ENCODE data around the gene BNIP2. TPM values are rescaled to one million over a fixed set of nuclear protein-coding genes. Genes with fewer than 3 reads are reported as not detected.

BNIP2 gene
- total RNA-seq, 4 donors from 2014 or later = 84.3 to 147 (median 123) TPM

DNA sequence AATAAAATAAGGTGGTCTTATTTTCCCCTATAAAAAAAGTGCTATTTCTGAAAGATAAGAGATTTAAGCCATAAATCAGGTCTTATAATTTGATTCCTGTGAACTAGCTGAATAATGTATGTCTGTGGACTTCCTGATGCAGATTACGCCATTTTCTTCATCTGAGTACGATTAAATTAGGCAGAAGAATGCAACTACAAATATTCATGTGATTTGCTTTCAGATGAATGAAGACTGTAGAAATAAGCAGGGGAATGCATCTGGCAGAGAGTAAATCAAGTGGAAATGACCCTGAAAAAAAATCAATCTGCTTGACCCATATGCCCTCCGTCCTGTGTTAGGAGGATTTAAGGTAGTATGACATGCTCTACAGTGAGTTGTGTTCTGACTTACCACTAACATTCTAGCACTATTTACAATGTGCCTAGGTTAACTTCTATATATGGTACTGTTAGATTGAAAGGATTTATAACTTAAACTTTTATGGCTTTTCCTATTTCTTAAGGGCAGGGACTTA is 14.7 kb downstream of the BNIP2 start:
- intact Hi-C loops (cut with DNase I; ENCODE audit: low total_unique reads) = no loop called here
- no peak overlapping the region for H3K4me3 ChIP-seq (ENCODE audit: low read depth, poor library complexity, severe bottlenecking)
- no peak for TF ChIP-seq POLR2A (IDR thresholded peaks at IDR 0.05)
- TF ChIP-seq, protein P1, sequence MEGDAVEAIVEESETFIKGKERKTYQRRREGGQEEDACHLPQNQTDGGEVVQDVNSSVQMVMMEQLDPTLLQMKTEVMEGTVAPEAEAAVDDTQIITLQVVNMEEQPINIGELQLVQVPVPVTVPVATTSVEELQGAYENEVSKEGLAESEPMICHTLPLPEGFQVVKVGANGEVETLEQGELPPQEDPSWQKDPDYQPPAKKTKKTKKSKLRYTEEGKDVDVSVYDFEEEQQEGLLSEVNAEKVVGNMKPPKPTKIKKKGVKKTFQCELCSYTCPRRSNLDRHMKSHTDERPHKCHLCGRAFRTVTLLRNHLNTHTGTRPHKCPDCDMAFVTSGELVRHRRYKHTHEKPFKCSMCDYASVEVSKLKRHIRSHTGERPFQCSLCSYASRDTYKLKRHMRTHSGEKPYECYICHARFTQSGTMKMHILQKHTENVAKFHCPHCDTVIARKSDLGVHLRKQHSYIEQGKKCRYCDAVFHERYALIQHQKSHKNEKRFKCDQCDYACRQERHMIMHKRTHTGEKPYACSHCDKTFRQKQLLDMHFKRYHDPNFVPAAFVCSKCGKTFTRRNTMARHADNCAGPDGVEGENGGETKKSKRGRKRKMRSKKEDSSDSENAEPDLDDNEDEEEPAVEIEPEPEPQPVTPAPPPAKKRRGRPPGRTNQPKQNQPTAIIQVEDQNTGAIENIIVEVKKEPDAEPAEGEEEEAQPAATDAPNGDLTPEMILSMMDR (IDR thresholded peaks at IDR 0.05) = no peak
- WGBS, 2 donors = 92 to 96% methylated on average over 3 of the region's 3 CpGs
- no peak for DNase-seq (ENCODE audit: low spot score in 2 of 2)

DNA sequence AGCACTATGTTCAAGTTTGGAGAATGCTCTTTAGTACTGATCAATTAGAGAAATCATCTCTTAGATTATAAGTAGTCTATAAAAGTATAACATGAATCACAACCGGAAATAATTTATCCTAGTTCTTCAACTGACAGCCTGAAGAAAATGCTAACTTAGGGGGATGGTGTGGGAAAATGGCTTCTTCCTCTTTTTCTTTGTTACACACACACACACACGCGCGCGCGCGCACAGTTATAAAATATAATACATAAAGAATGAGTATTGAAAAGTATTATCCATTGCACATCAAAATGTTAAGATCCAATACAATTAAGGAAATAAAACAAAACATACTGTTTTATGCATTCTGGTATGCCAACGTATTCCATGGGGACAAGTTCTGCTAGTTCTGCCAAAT is 20.6 kb downstream of the BNIP2 start:
- 76 to 78% methylated on average over 8 of the region's 8 CpGs for WGBS, 2 donors
- no peak overlapping the region for H3K4me3 ChIP-seq (ENCODE audit: low read depth, poor library complexity, severe bottlenecking)
- no peak for DNase-seq (ENCODE audit: low spot score in 2 of 2)
- no peak for TF ChIP-seq POLR2A (IDR thresholded peaks at IDR 0.05)
- intact Hi-C loops (cut with DNase I; ENCODE audit: low total_unique reads) = no loop called here

DNA sequence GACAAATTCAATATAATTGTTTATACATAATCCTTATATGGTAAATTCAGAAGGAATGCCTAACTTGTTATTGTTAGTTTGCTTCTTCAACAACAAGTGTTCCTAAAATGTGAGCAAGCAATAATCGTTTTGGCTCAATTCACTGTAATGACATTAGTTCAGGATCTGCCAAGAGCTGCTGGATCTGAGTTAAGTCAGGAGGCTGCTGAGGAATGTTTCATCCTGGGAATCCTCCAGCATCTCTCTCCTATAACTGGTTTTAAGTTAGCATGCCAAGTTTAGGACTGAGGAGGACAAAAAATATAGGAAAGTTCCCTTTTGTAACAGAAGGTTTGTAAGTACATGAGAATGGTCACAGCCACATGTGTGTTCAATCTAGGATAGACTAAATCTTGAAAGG is 26.9 kb downstream of the BNIP2 start:
- WGBS, 2 donors = 19 to 28% methylated on average over 1 of the region's 1 CpG
- TF ChIP-seq POLR2A (IDR thresholded peaks at IDR 0.05) = no peak
- TF ChIP-seq, protein P1 (IDR thresholded peaks at IDR 0.05) = no peak
- H3K4me3 ChIP-seq (ENCODE audit: low read depth, poor library complexity, severe bottlenecking) = no peak overlapping the region
- no peak for DNase-seq (ENCODE audit: low spot score in 2 of 2)
- intact Hi-C loops (cut with DNase I; ENCODE audit: low total_unique reads) = no loop called here

DNA sequence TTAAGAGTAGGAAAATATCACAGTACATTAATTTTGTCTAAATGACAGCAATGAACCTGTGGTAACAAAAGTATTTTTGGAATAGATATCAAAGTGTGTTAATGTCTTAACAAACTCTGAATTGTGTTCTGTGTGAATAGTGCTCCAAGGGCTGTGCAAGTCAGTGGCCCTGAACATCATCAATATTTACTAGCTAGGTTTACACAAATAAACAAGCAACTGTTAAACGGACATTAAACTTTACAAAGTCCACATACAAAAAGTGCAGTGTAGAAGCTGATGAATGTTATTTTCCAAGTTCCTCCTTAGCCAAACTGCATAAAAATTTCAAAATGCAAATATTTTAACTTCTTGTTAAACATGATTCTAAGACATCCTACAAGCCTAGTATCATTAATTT is 29.8 kb downstream of the BNIP2 start:
- no peak for TF ChIP-seq POLR2A (IDR thresholded peaks at IDR 0.05)
- TF ChIP-seq, protein P1 (IDR thresholded peaks at IDR 0.05) = no peak
- WGBS, 2 donors = 73 to 82% methylated on average over 1 of the region's 1 CpG
- DNase-seq (ENCODE audit: low spot score in 2 of 2) = no peak
- intact Hi-C loops (cut with DNase I; ENCODE audit: low total_unique reads) = no loop called here
- H3K4me3 ChIP-seq (ENCODE audit: low read depth, poor library complexity, severe bottlenecking) = no peak overlapping the region

DNA sequence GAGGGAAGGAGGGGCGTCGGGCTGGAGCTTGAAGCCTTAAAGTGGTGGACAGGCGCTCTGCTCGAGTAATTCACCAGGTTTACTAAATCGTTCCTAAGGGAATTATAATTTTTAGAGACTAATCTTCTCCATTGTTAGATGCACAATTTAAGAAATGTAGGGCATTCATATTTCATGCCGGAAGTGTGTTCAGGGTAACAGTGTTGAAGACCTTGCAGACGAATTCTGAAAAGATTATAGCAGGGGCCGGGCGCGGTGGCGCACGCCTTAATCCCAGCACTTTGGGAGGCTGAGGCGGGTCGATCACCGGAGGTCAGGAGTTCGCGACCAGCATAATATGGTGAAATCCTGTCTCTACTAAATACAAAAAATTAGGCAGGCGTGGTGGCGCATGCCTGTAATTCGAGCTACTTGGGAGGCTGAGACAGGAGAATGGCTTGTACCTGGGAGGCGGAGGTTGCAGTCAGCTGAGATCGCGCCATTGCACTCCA is 31.4 kb downstream of the BNIP2 start:
- TF ChIP-seq, protein P1 (IDR thresholded peaks at IDR 0.05) = no peak
- TF ChIP-seq POLR2A (IDR thresholded peaks at IDR 0.05) = no peak
- no peak overlapping the region for H3K4me3 ChIP-seq (ENCODE audit: low read depth, poor library complexity, severe bottlenecking)
- peak in 1 of 2 donors; percentile 84 for DNase-seq (ENCODE audit: low spot score in 2 of 2)
- 31 to 36% methylated on average over 23 of the region's 23 CpGs for WGBS, 2 donors
- intact Hi-C loops (cut with DNase I; ENCODE audit: low total_unique reads) = no loop called here

DNA sequence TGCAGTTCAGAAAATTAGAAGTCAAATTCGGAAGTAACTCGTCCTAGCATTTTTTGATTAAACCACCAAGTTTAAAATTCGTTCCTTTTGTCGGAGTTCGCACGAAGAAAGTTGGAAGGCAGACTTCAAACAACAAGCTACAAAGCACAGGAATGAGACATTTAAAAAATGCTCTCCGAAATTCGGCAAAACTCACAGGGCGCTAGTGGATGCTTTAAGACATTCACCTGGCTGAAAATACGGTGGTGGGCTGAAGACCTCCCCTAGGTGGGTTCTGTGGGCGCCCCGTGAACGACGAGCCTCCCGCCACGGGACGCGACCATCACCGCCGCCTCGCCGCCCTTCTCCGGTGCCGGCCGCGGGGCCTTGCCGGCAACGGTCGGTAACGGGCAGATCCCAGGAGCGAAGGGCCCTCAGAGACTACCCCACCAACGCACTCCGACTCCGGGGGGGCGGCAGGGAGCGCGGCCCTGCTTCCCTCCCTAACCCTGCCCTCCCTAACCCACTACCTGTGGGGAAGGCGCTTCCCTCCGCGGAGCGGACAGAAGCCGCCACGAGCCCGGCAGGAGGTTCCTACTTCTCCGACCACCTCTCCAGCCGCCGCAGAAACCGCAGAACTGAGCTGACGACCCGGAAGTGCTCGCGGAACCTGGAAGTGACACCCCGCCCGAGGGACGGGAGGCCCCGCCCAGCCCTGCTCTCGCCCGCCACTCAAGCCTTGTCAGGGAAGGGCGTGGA is 32.1 kb downstream of the BNIP2 start, which contains the start of gene GTF2A2:
Gene GTF2A2, minus strand, starts transcription at position 619 of the 738 bp plus-strand sequence. CDS start 5,238 bp downstream, outside the sequence.
- H3K4me3 ChIP-seq (ENCODE audit: low read depth, poor library complexity, severe bottlenecking) = peak within 1 kb of the TSS; percentile 58
- intact Hi-C loops (cut with DNase I; ENCODE audit: low total_unique reads) = no loop called here
- peak; percentile 93 to 99 for DNase-seq (ENCODE audit: low spot score in 2 of 2)
- TF ChIP-seq, protein P1 (IDR thresholded peaks at IDR 0.05) = no peak
- peak in 1 of 2 donors; percentile 11 for TF ChIP-seq POLR2A (IDR thresholded peaks at IDR 0.05)
- 0% methylated on average over 38 to 41 of the region's 59 CpGs for WGBS, 2 donors
